H9 (cell line): ENCODE data around the gene CCDC159. TPM values are rescaled to one million over a fixed set of nuclear protein-coding genes. Genes with fewer than 3 reads are reported as not detected.

Source experiments
- DNase-seq: peaks from one replicate; pipeline ENCODE4 v3.0.0-alpha.2; 2017
- H2AFZ ChIP-seq: one replicate; pipeline ENCODE4 v1.6.1; 2013; ENCODE audit warnings: mild to moderate bottlenecking, low read length, control low read depth, moderate library complexity
- H2AK5ac ChIP-seq: 2 replicates; pipeline ENCODE4 v1.6.1; 2013; ENCODE audit warnings: low read length, control low read depth, mixed read lengths; ENCODE audit not compliant: insufficient read length
- H2BK120ac ChIP-seq: one replicate; pipeline ENCODE4 v1.6.1; 2013; ENCODE audit warnings: low read depth, mild to moderate bottlenecking, low read length, control low read depth, inconsistent platforms; ENCODE audit not compliant: poor library complexity, severe bottlenecking
- H2BK12ac ChIP-seq: 2 replicates; pipeline ENCODE4 v1.6.1; 2013; ENCODE audit warnings: low read length, control low read depth, mixed read lengths, low read depth; ENCODE audit not compliant: insufficient read length
- H2BK15ac ChIP-seq: 2 replicates; pipeline ENCODE4 v1.6.1; 2013; ENCODE audit warnings: low read depth, low read length, control low read depth
- H2BK20ac ChIP-seq: one replicate; pipeline ENCODE4 v1.6.1; 2013; ENCODE audit warnings: low read depth, mild to moderate bottlenecking, low read length, control low read depth, inconsistent platforms; ENCODE audit not compliant: poor library complexity, severe bottlenecking
- H2BK5ac ChIP-seq: 2 replicates; pipeline ENCODE4 v1.6.1; 2013; ENCODE audit warnings: low read length, control low read depth, mixed read lengths; ENCODE audit not compliant: insufficient read length
- H3K14ac ChIP-seq: 2 replicates; pipeline ENCODE4 v1.6.1; 2013; ENCODE audit warnings: low read length, control low read depth; ENCODE audit not compliant: insufficient read depth
- H3K18ac ChIP-seq: 2 replicates; pipeline ENCODE4 v1.6.1; 2013; ENCODE audit warnings: low read depth, mild to moderate bottlenecking, mixed read lengths, low read length, control low read depth; ENCODE audit not compliant: insufficient read length
- H3K23ac ChIP-seq: 2 replicates; pipeline ENCODE4 v1.6.1; 2013; ENCODE audit warnings: low read length, control low read depth, mixed read lengths, low read depth; ENCODE audit not compliant: insufficient read length
- H3K23me2 ChIP-seq: 2 replicates; pipeline ENCODE4 v1.6.1; 2013; ENCODE audit warnings: low read depth, mild to moderate bottlenecking, mixed read lengths, low read length, control low read depth; ENCODE audit not compliant: insufficient read length, poor library complexity, severe bottlenecking
- H3K27ac ChIP-seq: 2 replicates; pipeline ENCODE4 v1.5.1; 2013; ENCODE audit warnings: low read length, control low read depth, mixed read lengths, low read depth; ENCODE audit not compliant: insufficient read length
- H3K27me3 ChIP-seq: 2 replicates; pipeline ENCODE4 v1.6.1; 2013; ENCODE audit warnings: low read length, control low read depth, inconsistent platforms; ENCODE audit not compliant: insufficient read depth
- H3K4ac ChIP-seq: 2 replicates; pipeline ENCODE4 v1.6.1; 2013; ENCODE audit warnings: low read depth, mild to moderate bottlenecking, control low read depth, inconsistent platforms, low read length, moderate library complexity
- H3K4me1 ChIP-seq: 2 replicates; pipeline ENCODE4 v1.6.1; 2013; ENCODE audit warnings: low read length, control low read depth, inconsistent platforms; ENCODE audit not compliant: insufficient read depth
- H3K4me2 ChIP-seq: 2 replicates; pipeline ENCODE4 v1.6.1; 2013; ENCODE audit warnings: low read length, control low read depth, mixed read lengths; ENCODE audit not compliant: insufficient read length, insufficient read depth
- H3K56ac ChIP-seq: 2 replicates; pipeline ENCODE4 v1.6.1; 2013; ENCODE audit warnings: low read depth, mild to moderate bottlenecking, mixed read lengths, low read length, control low read depth; ENCODE audit not compliant: insufficient read length
- H3K79me1 ChIP-seq: 2 replicates; pipeline ENCODE4 v1.6.1; 2013; ENCODE audit warnings: low read depth, mild to moderate bottlenecking, moderate library complexity, low read length, control low read depth, inconsistent platforms; ENCODE audit not compliant: insufficient read depth, poor library complexity, severe bottlenecking
- H3K79me2 ChIP-seq: 2 replicates; pipeline ENCODE4 v1.6.1; 2013; ENCODE audit warnings: low read length, control low read depth, inconsistent platforms; ENCODE audit not compliant: insufficient read depth
- H3K9ac ChIP-seq: 2 replicates; pipeline ENCODE4 v1.6.1; 2013; ENCODE audit warnings: low read length, control low read depth, mixed read lengths; ENCODE audit not compliant: insufficient read length; ENCODE audit errors: extremely low read depth
- H3K9me3 ChIP-seq: one replicate; pipeline ENCODE4 v1.6.1; 2013; ENCODE audit warnings: low read depth, low read length, inconsistent platforms; ENCODE audit not compliant: control insufficient read depth
- H3T11ph ChIP-seq: one replicate; pipeline ENCODE4 v1.6.1; 2013; ENCODE audit warnings: mild to moderate bottlenecking, low read length, control low read depth, inconsistent platforms
- H4K20me1 ChIP-seq: one replicate; pipeline ENCODE4 v1.6.1; 2013; ENCODE audit not compliant: control insufficient read depth, insufficient read length, insufficient read depth
- H4K5ac ChIP-seq: 2 replicates; pipeline ENCODE4 v1.6.1; 2013; ENCODE audit warnings: low read depth, mild to moderate bottlenecking, mixed read lengths, low read length, control low read depth; ENCODE audit not compliant: insufficient read length
- H4K8ac ChIP-seq: replicated peaks from 2 replicates; pipeline ENCODE4 v1.6.1; 2013; ENCODE audit warnings: low read length, control low read depth, mixed read lengths, low read depth; ENCODE audit not compliant: insufficient read length
- H4K91ac ChIP-seq: 2 replicates; pipeline ENCODE4 v1.6.1; 2013; ENCODE audit warnings: low read depth, mild to moderate bottlenecking, moderate library complexity, mixed read lengths, low read length, control low read depth; ENCODE audit not compliant: insufficient read length
- H3K27ac Mint-ChIP-seq, 3 experiments: 2 replicates in 2 of 3; 3 replicates in 1 of 3; pipeline ENCODE4 v1.8.0; 2020 to 2021; ENCODE audit warnings: mixed read lengths in 3 of 3, mild to moderate bottlenecking in 1 of 3, moderate library complexity in 1 of 3
- H3K27me3 Mint-ChIP-seq: 2 replicates; pipeline ENCODE4 v1.8.0; 2021; ENCODE audit warnings: low read depth, mild to moderate bottlenecking, moderate library complexity, mixed read lengths
- H3K36me3 Mint-ChIP-seq, 3 experiments: 2 replicates in 2 of 3; 3 replicates in 1 of 3; pipeline ENCODE4 v1.8.0; 2020 to 2021; ENCODE audit warnings: low read depth in 3 of 3, mixed read lengths in 3 of 3; ENCODE audit not compliant: insufficient read depth in 1 of 3
- H3K4me1 Mint-ChIP-seq, 2 experiments: 2 replicates each; pipeline ENCODE4 v1.8.0; 2020; ENCODE audit warnings: mixed read lengths in 2 of 2
- H3K4me3 Mint-ChIP-seq, 2 experiments: 2 replicates in 1 of 2; 3 replicates in 1 of 2; pipeline ENCODE4 v1.8.0; 2020 to 2021; ENCODE audit warnings: mild to moderate bottlenecking in 2 of 2, mixed read lengths in 2 of 2, moderate library complexity in 1 of 2
- H3K9me3 Mint-ChIP-seq, 2 experiments: 2 replicates in 1 of 2; 3 replicates in 1 of 2; pipeline ENCODE4 v1.8.0; 2020; ENCODE audit warnings: mild to moderate bottlenecking in 2 of 2, mixed read lengths in 2 of 2, moderate library complexity in 1 of 2
- CTCF ChIP-seq: fragments of 200-600 bp; sonication (generic); conservative IDR thresholded peaks from 3 replicates; pipeline ENCODE4 v1.8.0; 2021; ENCODE audit warnings: antibody characterized with exemption, mild to moderate bottlenecking
- WGBS: extraction: QIAGEN DNeasy Blood & Tissue Kit; methylation state at CpG from one replicate; pipeline ENCODE4 v1.1.7; 2013; ENCODE audit warnings: missing lambda C conversion rate, low lambda C conversion rate, mixed read lengths; ENCODE audit not compliant: insufficient read length; ENCODE audit errors: extremely low coverage; 5-methylcytosine and 5-hydroxymethylcytosine counted together
- total RNA-seq: library from RNA; stranded (reverse); gene quantifications from 2 replicates; pipeline ENCODE4 v1.2.1, GENCODE V29; 2021

Gene CCDC159
- total RNA-seq, 1 experiment from 2014 or later, result 5.7 TPM

- H4K91ac ChIP-seq, result no peak overlapping the region
- H2BK15ac ChIP-seq, result no peak overlapping the region
- H3K23ac ChIP-seq, result no peak overlapping the region
- no peaks in the 10 kb centered on the region for H3K23me2 ChIP-seq
- no peak overlapping the region for H4K8ac ChIP-seq
- no peak overlapping the region for H3T11ph ChIP-seq
- H2BK5ac ChIP-seq, result no peak overlapping the region
- H3K4ac ChIP-seq, result no peak overlapping the region
- H4K5ac ChIP-seq, result no peak overlapping the region
- H3K27me3 Mint-ChIP-seq, result peaks cover 2% of the 10 kb centered on the region; the same call in 1 of the 2 replicates
- no peaks in the 10 kb centered on the region for H3K9me3 ChIP-seq
- H3K4me1 Mint-ChIP-seq, result peaks cover 3 to 4% of the 10 kb centered on the region in 2 experiments
- DNase-seq, result no peak
- H2AFZ ChIP-seq, result no peak overlapping the region
- H4K20me1 ChIP-seq, result no peaks in the 10 kb centered on the region
- TF ChIP-seq CTCF, result no peak
- H2AK5ac ChIP-seq, result no peak overlapping the region
- H3K9ac ChIP-seq, result no peak overlapping the region
- peaks cover 7 to 16% (median 16%) of the 10 kb centered on the region in 3 experiments; a peak in 6 of 7 replicates for H3K36me3 Mint-ChIP-seq
- H3K4me1 ChIP-seq, result peaks cover 2% of the 10 kb centered on the region; the same call in 1 of the 2 replicates
- no peaks in the 10 kb centered on the region for H3K79me1 ChIP-seq
- H3K79me2 ChIP-seq, result no peaks in the 10 kb centered on the region
- H2BK20ac ChIP-seq, result no peak overlapping the region
- H3K4me3 Mint-ChIP-seq, result no peak overlapping the region
- no CpG with 5 or more reads among the region's 2 CpGs for WGBS
- no peak overlapping the region for H2BK120ac ChIP-seq
- no peak overlapping the region for H3K14ac ChIP-seq
- no peak overlapping the region for H3K27ac Mint-ChIP-seq
- H3K4me2 ChIP-seq, result no peak overlapping the region
- H2BK12ac ChIP-seq, result no peak overlapping the region
- H3K27me3 ChIP-seq, result no peaks in the 10 kb centered on the region
- H3K27ac ChIP-seq, result no peak overlapping the region
- peaks cover 0 to 3% of the 10 kb centered on the region in 2 experiments; a peak in 2 of 5 replicates for H3K9me3 Mint-ChIP-seq
- no peak overlapping the region for H3K56ac ChIP-seq
- H3K18ac ChIP-seq, result no peak overlapping the region
Observed at GRCh38 chr19:11390359-11390758, 44.0 kb downstream of the CCDC159 start.
